Retinal pigment epithelial cell (primary cell): Measurements from ENCODE around the gene TMEM63B.

Source experiments
- DNase-seq: peaks from one replicate; pipeline ENCODE4 v3.0.0-alpha.2; 2010; ENCODE audit warnings: low read depth
- H3K4me3 ChIP-seq: 2 replicates; pipeline ENCODE4 v1.5.1; 2011; ENCODE audit warnings: mild to moderate bottlenecking, low read length, control low read depth, moderate library complexity
- CTCF ChIP-seq: conservative IDR thresholded peaks from 2 replicates; pipeline ENCODE4 v1.5.1; 2011; ENCODE audit warnings: low read depth, low read length, control low read depth, inconsistent platforms

The TMEM63B gene

DNA sequence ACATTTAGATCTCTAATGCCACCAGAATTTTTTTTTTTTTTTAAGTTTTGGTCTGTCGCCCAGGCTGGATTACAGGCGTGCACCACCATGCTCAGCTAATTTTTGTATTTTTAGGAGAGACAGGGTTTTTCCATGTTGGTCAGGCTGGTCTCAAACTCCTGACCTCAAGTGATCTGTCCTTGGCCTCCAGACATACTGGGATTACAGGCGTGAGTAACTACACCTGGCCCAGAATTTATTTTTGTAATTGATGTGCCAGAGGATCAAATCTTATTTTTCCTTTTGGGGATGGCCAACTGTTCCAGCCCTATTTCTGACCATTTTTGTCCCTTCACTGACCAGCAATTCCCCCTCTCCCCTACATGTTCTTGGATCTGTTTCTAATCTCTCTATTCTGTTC is 71.3 kb downstream of the TMEM63B start:
- no peak for TF ChIP-seq CTCF
- no peak overlapping the region for H3K4me3 ChIP-seq

DNA sequence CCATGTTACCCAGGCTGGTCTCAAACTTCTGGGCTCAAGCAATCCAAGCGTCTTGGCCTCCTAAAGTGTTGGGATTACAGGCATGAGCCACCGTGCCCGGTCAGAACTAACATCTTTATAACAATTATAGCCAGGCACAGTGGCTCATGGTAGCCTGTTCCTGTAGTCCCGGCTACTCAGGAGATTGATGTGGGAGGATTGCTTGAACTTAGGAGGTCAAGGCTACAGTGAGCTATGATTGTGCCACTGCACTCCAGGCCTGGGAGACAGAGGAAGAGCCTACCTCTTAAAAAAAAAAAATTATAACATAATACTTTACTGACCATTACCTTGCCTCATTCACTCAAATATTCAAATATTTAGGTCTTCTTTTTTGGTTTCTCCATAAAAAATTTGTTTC is 72.5 kb downstream of the TMEM63B start:
- no peak for TF ChIP-seq CTCF
- no peak overlapping the region for H3K4me3 ChIP-seq
- DNase-seq, result no peak

More for the DNA sequence above, 71.3 kb downstream of the TMEM63B start:
- DNase-seq, result no peak

DNA sequence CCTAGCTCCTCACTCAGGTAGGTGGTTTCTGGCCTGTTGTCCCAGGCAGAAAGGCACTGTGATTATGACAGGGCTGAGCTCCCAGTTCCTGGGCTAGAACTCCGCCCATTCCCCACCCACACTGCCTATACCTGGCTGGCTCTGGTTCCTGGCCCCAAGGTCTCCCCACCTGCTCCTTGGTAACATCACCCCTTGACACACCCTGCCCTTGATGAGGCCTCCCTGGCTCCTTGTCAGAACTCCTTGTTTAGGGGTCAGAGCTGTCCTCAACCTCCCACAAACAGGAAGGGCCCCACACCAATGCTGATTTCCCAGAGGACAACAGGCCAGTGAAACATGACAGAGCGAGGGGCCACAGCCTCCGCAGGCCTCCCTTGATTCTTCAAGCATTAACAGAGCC is 73.8 kb downstream of the TMEM63B start:
- H3K4me3 ChIP-seq, result no peak overlapping the region
- no peak for DNase-seq
- no peak for TF ChIP-seq CTCF

DNA sequence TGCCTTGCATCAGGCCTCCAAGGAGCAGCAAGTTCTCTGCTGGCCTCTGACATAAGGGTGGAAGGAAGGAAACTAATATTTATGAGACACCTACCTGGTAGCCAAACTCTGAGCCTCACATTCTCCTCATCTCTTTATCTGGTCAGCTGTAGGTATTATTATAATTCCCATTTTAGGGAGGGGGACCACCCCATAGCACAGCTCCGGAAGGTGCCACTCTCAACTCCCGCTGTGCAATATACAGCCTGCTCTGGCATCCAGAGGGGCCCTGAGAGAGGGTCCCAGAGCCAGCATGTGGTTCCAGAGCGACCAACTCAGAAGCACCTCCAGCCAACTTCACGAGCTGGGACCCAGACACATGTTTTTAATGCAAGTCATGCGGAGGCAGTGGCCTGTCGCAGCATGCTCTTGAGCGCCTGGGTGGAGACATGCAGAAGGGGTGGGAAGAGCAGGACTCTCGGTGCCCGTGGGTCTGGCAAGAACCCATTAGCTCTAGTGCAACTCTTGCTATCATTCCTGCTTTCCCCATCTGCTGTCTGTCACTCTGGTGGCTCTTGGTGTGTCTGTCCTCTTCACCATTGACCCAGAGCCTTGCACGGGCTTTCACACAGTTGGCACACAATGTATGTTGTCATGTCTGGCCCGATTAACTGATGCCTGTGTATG is 74.4 kb downstream of the TMEM63B start:
- DNase-seq, result no peak
- TF ChIP-seq CTCF, result no peak
- no peak overlapping the region for H3K4me3 ChIP-seq

DNA sequence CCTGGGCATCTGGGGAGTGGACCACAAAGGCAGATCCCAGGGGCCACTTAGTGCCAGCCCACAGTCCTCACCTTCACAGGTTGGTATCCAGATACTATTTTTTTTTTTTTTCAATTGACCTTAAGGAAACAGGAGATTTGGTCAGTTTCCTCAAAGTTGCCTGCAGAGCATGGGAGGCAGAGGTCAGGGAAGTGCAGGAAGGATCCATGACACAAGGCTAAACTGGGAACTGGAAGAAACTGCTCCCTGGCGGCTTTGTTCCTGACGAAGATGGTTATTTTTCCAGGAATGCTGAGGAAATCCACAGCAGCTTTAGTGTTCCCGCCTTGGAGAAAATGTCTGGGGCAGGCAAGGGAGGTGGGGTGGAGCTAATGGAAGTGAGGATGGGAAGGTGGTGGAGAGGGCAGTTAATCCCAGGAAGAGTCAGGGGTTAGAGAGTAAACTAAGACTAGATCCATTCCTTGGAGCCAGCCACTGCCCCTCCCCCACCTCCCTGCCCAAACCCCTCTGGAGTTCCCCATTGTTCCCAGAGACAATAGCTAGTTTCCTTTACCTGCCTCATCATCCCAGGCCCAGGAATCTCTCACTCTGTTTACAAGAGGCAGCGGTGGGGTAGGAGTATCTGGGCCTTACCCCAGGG is 75.1 kb downstream of the TMEM63B start:
- H3K4me3 ChIP-seq, result no peak overlapping the region
- no peak for DNase-seq
- TF ChIP-seq CTCF, result no peak

- H3K4me3 ChIP-seq, result no peak overlapping the region
- no peak for DNase-seq
- TF ChIP-seq CTCF, result no peak
These were observed 75.8 kb downstream of the TMEM63B start for GRCh38 chr6:44202972-44203750.
